IPS DF 19.7 (cell line): ENCODE results near the gene GTPBP4.
A peak's percentile ranks its signal among the peaks of the same experiment; 100 is the strongest.
"Not testable (repeated sequence)": the region's sequence is repeated elsewhere in the genome, so short reads cannot be mapped to it uniquely, and the experiment has no call there.

Experiments
- DNase-seq: peaks from one replicate; pipeline ENCODE4 v3.0.0-alpha.2; 2013; ENCODE audit warnings: low read depth, low spot score

GTPBP4 gene

GRCh38 chr10:988667-989545, 672 bp downstream of the GTPBP4 start:
- no peak for DNase-seq

- no peak for DNase-seq
Observed at GRCh38 chr10:990808-991207, 2.6 kb downstream of the GTPBP4 start.

- DNase-seq = no peak
Observed at GRCh38 chr10:992467-992866, 4.2 kb downstream of the GTPBP4 start.

- no peak for DNase-seq
Observed at GRCh38 chr10:992871-993270, 4.6 kb downstream of the GTPBP4 start.

- DNase-seq = no peak
Observed at GRCh38 chr10:994836-995558, 6.8 kb downstream of the GTPBP4 start.

- no peak for DNase-seq
Observed at GRCh38 chr10:995559-995926, 7.3 kb downstream of the GTPBP4 start.

- DNase-seq = no peak
Observed at GRCh38 chr10:996031-996430, 7.8 kb downstream of the GTPBP4 start.

GRCh38 chr10:997266-998022, 9.2 kb downstream of the GTPBP4 start:
- no peak for DNase-seq

- no peak for DNase-seq
Observed at GRCh38 chr10:1002425-1003006, 14.3 kb downstream of the GTPBP4 start.

- DNase-seq = no peak
Observed at GRCh38 chr10:1003884-1004670, 15.8 kb downstream of the GTPBP4 start.

- DNase-seq = no peak
Observed at GRCh38 chr10:1006573-1006972, 18.3 kb downstream of the GTPBP4 start.

GRCh38 chr10:1007583-1007982, 19.3 kb downstream of the GTPBP4 start:
- no peak for DNase-seq

GRCh38 chr10:1009071-1009494, 20.8 kb downstream of the GTPBP4 start:
- no peak for DNase-seq

GRCh38 chr10:1009947-1010346, 21.7 kb downstream of the GTPBP4 start:
- DNase-seq = not testable (repeated sequence)

GRCh38 chr10:1010703-1011102, 22.5 kb downstream of the GTPBP4 start:
- DNase-seq = no peak

- DNase-seq = no peak
Observed at GRCh38 chr10:1011696-1012095, 23.5 kb downstream of the GTPBP4 start.

GRCh38 chr10:1015688-1016087, 27.5 kb downstream of the GTPBP4 start:
- DNase-seq = no peak

- DNase-seq = no peak
Observed at GRCh38 chr10:1019362-1019761, 31.1 kb downstream of the GTPBP4 start.

- DNase-seq = no peak
Observed at GRCh38 chr10:1020460-1020859, 32.2 kb downstream of the GTPBP4 start.

- DNase-seq = no peak
Observed at GRCh38 chr10:1020958-1021357, 32.7 kb downstream of the GTPBP4 start.

- DNase-seq = peak; percentile 20
Observed at GRCh38 chr10:1022413-1022812, 34.2 kb downstream of the GTPBP4 start.
